ENCODE measurements around the gene STRIP2. TPM values are rescaled to one million over a fixed set of nuclear protein-coding genes. Genes with fewer than 3 reads are reported as not detected.

Gene STRIP2
- total RNA-seq, 1 experiment from 2014 or later, result 5.1 TPM

- in situ Hi-C loops (cut with HindIII; ENCODE audit: low pct_unique_long_range_greater_than_20kb, low sequenced_read_pairs), result no loop called here
Observed at GRCh38 chr7:129468087-129468486, 33.9 kb downstream of the STRIP2 start.

DNA sequence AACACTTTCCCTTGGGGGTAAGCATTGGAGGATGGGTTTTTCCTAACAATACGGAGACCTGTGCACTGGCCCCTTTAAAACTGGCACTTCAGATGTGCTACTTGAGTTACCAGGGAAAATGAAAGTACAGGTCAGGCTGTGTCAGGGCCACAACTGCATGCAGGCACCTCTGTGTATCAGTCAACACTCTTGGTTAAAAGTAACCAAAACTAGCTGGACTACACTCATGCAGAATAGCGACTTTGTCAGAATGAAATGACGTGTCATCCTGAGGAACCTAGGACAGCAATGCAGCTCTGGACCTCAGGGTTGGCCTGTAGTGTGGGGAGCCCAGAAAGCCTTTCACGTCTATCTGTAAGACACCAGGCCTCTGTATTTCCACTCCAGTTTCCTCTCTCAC lies 34.3 kb downstream of the STRIP2 start:
- CTCF ChIA-PET, result interaction anchor here (1.2 to 1.4 kb wide), 2 partner anchors 101 to 250 kb away, joined by 4 to 5 read pairs; no protein-coding TSS in a partner anchor
- ATAC-seq (no peak), DNase-seq (ENCODE audit: low read depth, low spot score) (no peak)
- intact Hi-C loops (cut with micrococcal nuclease; ENCODE audit: unreplicated experiment) (no loop called here), in situ Hi-C loops (cut with HindIII; ENCODE audit: low pct_unique_long_range_greater_than_20kb, low sequenced_read_pairs) (no loop called here)
- Histone ChIP-seq H3K9me3 (ENCODE audit: control insufficient read depth, insufficient read depth, low read depth, low read length) (no peaks in the 10 kb centered on the region), H3K4me3 (ENCODE audit: low read depth in 2 of 2, low read length in 2 of 2) (no peak overlapping the region), H3K36me3 (ENCODE audit: control insufficient read depth, insufficient read depth, low read length) (no peaks in the 10 kb centered on the region; the same call in 1 of the 2 replicates), H3K4me1 (ENCODE audit: control insufficient read depth, insufficient read depth, low read length) (no peaks in the 10 kb centered on the region), H3K27me3 (ENCODE audit: control insufficient read depth, insufficient read depth, low read length) (no peaks in the 10 kb centered on the region), H3K27ac (ENCODE audit: low read length) (no peak overlapping the region)
- POLR2A ChIA-PET, result interaction anchor here (0.6 kb wide), 1 partner anchor 226 kb away, joined by 5 read pairs; no protein-coding TSS in a partner anchor
- BruUV-seq (replicated peaks), result no TSS peak
- no peak for TF ChIP-seq CTCF (IDR thresholded peaks at IDR 0.05)
- TF ChIP-seq, protein P1, sequence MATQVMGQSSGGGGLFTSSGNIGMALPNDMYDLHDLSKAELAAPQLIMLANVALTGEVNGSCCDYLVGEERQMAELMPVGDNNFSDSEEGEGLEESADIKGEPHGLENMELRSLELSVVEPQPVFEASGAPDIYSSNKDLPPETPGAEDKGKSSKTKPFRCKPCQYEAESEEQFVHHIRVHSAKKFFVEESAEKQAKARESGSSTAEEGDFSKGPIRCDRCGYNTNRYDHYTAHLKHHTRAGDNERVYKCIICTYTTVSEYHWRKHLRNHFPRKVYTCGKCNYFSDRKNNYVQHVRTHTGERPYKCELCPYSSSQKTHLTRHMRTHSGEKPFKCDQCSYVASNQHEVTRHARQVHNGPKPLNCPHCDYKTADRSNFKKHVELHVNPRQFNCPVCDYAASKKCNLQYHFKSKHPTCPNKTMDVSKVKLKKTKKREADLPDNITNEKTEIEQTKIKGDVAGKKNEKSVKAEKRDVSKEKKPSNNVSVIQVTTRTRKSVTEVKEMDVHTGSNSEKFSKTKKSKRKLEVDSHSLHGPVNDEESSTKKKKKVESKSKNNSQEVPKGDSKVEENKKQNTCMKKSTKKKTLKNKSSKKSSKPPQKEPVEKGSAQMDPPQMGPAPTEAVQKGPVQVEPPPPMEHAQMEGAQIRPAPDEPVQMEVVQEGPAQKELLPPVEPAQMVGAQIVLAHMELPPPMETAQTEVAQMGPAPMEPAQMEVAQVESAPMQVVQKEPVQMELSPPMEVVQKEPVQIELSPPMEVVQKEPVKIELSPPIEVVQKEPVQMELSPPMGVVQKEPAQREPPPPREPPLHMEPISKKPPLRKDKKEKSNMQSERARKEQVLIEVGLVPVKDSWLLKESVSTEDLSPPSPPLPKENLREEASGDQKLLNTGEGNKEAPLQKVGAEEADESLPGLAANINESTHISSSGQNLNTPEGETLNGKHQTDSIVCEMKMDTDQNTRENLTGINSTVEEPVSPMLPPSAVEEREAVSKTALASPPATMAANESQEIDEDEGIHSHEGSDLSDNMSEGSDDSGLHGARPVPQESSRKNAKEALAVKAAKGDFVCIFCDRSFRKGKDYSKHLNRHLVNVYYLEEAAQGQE (IDR thresholded peaks at IDR 0.05; ENCODE audit: insufficient read depth in 1 of 2, low read depth in 2 of 2, low read length in 1 of 2), result no peak
- TF ChIP-seq TCF7L2 (IDR thresholded peaks at IDR 0.05; ENCODE audit: low read depth, low read length), result no peak
- TF ChIP-seq SIN3A (IDR thresholded peaks at IDR 0.05; ENCODE audit: borderline replicate concordance, insufficient read depth, low read depth, low read length), result no peak

More at GRCh38 chr7:129468087-129468486, 33.9 kb downstream of the STRIP2 start:
- ATAC-seq (no peak), DNase-seq (ENCODE audit: low read depth, low spot score) (no peak)
- Histone ChIP-seq H3K27ac (ENCODE audit: low read length) (no peak overlapping the region), H3K9me3 (ENCODE audit: control insufficient read depth, insufficient read depth, low read depth, low read length) (no peaks in the 10 kb centered on the region), H3K36me3 (ENCODE audit: control insufficient read depth, insufficient read depth, low read length) (no peaks in the 10 kb centered on the region; the same call in 1 of the 2 replicates), H3K4me3 (ENCODE audit: low read depth in 2 of 2, low read length in 2 of 2) (no peak overlapping the region), H3K27me3 (ENCODE audit: control insufficient read depth, insufficient read depth, low read length) (no peaks in the 10 kb centered on the region), H3K4me1 (ENCODE audit: control insufficient read depth, insufficient read depth, low read length) (no peaks in the 10 kb centered on the region)
- CTCF ChIA-PET, result interaction anchor here (0.5 to 1.4 kb wide), 3 partner anchors 100 to 250 kb away, joined by 4 to 5 read pairs (median 4); no protein-coding TSS in a partner anchor
- TF ChIP-seq TCF7L2 (IDR thresholded peaks at IDR 0.05; ENCODE audit: low read depth, low read length) (no peak), SIN3A (IDR thresholded peaks at IDR 0.05; ENCODE audit: borderline replicate concordance, insufficient read depth, low read depth, low read length) (no peak), POLR2AphosphoS5 (IDR thresholded peaks at IDR 0.05; ENCODE audit: low read depth, low read length) (no peak), CTCF (IDR thresholded peaks at IDR 0.05) (no peak)
- TF ChIP-seq, protein P1 (IDR thresholded peaks at IDR 0.05; ENCODE audit: insufficient read depth in 1 of 2, low read depth in 2 of 2, low read length in 1 of 2), result no peak
- POLR2A ChIA-PET, result no interaction called here
- BruUV-seq (replicated peaks), result no TSS peak
- intact Hi-C loops (cut with micrococcal nuclease; ENCODE audit: unreplicated experiment), result no loop called here

Data from Panc1 (cell line).